Activated CD4-positive, alpha-beta T cell treated with anti-CD3 and anti-CD28 coated beads, Interleukin-2, amount 50 U/mL, for 1 hour (primary cell): Measurements from ENCODE around the gene NEDD4.
"Not testable (repeated sequence)": the region's sequence is repeated elsewhere in the genome, so short reads cannot be mapped to it uniquely, and the experiment has no call there.

Source experiments
- DNase-seq: peaks from one replicate; pipeline ENCODE4 v3.0.0-alpha.2; 2020

Gene NEDD4

DNA sequence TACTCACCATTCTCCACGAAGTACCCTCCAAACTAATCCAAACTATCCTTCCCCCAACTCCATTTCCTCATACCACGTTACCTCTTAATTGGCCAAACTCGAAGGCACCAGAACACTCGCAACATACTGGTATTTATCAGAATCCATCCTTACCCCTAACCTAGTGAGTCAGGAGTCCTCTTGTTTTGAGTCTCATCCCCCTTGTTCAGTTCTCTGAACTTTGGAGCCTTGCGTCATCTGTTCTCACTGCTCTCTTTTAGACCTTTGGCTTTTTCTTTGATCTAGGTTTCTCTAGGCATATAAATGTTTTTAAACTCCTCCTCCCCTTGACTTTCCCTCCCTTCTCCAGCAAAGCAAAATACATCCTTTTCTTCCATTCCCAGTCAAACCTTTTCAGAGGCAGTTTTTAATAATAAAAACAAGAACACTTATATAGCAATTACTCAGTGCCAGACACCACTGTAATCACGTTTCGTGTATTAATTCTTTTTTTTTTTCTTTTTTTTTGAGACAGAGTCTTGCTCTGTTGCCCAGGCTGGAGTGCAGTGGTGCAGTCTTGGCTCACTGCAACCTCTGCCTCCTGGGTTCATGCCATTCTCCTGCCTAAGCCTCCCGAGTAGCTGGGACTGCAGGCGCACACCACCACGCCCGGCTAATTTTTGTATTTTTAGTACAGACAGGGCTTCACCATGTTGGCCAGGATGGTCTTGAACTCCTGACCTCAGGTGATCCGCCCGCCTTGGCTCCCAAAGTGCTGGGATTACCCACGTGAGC, 40.7 kb downstream of the NEDD4 start:
- not testable (repeated sequence) for DNase-seq

- DNase-seq = not testable (repeated sequence)
Observed at GRCh38 chr15:55944606-55945005, 48.8 kb downstream of the NEDD4 start.

- no peak for DNase-seq
Observed at GRCh38 chr15:55942332-55942731, 51.1 kb downstream of the NEDD4 start.

DNA sequence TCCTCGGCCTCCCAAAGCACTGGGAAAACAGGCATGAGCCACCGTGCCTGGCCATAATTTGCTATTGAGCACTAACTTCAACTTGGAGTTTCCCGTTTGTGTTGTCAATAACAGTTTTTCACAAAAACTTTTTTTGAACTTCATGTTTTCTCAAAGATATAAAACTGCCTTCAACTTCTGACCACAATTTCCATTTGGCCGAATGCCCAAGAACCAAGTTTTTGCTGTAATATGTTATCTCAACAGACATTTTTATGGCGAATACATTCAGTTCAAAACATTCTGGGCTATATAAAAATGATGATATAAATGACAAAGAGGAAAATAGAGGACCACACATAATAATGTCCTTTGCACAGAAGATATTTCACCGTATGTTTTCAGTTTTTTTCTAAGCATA, 56.4 kb downstream of the NEDD4 start:
- DNase-seq = no peak

- DNase-seq = no peak
Observed at GRCh38 chr15:55928955-55929354, 64.5 kb downstream of the NEDD4 start.

DNA sequence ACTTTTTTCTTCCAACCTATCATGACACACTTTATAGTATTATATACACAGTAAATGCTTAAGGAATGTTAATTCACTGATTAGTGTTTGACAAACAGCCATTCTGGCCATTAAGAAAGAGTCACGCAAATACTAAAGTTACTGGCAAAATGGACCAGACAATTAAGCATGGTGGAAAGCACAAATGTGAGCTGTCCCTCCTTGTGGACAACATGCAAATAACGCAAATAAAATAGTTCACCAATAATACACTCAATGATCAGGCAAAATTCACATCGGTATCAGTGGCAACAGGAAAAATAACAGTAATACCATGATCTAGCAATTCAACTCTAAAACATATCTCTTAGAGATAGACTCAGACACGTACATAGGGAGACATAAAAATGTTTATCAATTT, 71.7 kb downstream of the NEDD4 start:
- no peak for DNase-seq

DNA sequence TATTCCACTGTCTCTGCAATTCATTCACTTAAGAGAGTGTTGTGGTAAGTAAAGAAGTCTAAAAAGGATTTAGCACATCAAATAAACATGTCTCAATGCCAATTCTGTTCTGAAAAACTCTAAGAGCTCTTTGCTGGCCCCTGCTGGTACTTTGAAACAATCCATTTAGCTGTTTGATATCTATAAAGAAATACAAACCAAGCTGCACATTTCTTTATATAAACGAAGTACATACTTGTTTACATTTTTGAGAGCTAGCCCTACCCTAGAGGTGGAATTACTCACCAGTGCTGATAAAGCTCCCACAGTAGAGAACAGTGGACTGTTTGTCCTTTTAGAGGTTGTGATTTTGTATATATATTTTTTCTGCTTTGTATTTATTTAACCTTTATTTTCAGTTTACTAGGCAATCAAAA, 75.5 kb downstream of the NEDD4 start:
- DNase-seq = no peak

DNA sequence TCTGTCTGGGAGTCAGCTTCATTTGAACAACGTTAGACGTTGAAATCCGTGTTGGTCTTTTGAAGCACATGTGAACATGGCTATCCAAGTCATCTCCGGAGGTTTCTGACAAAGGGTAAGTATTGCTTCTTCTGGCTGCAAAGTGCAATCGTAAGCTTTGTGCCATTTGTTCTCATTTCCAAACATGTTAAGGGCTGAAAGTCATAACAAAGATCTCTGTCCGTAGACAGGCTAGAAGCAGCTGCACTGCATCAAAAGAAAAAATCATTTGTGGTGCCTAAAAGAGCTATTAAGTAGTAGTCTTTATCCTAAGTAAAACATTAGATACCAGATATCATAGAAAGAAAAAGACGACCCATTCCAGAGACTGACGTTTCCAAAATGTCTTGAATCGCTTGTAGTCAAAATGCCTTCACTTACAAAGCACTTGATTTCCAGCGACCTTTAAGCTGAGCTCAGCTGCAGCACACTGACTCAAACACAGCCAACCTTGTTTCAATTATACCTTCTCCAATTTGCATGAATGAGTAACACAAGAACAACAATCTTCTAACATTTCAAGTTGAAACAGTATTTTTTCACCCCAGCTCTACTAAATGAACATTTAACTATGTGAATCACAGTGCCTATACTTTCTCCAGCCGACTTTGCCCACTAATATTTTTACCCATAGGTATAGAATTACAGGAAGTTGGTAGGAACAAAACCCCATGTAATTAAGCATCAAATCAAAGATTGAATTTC, 76.6 kb downstream of the NEDD4 start:
- DNase-seq = no peak

- DNase-seq = no peak
Observed at GRCh38 chr15:55915876-55916567, 77.4 kb downstream of the NEDD4 start.

DNA sequence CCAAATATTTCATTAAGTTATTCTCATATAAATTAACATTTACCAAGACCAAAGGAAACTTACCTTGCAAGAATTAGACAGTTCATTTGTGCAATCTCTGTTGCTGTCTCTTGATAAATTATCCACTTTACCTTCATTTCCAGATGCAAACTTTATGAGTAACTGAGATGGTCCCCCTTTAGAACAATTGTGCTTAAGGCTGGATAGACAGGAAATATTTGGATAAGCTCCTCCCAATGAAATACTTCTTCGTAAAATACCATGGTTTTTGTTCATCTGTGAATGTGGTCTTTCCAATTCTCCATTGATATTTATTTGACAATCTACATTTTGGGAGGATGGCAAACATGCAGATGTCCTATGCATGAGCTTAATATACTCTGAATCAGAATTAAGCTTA, 78.2 kb downstream of the NEDD4 start:
- no peak for DNase-seq

GRCh38 chr15:55914446-55914845, 79.0 kb downstream of the NEDD4 start:
- no peak for DNase-seq

DNA sequence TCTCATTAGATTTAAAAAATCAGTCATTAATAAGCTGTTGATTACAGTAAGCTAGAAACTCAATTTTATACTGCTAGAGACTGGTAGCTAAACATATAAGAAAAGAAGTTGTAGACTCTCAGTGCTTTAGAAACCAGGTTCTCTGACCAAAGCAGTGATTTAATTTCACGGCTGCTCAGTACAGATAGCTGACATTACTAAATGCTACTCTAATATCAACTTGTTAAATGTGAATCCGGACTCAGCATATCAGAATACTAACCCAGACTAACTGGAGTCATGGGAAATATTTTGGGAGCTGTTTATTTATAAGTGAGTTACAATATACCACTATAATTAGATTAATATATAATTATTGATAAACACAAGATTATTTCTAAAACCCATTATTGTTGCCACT, 80.4 kb downstream of the NEDD4 start:
- DNase-seq = no peak

DNA sequence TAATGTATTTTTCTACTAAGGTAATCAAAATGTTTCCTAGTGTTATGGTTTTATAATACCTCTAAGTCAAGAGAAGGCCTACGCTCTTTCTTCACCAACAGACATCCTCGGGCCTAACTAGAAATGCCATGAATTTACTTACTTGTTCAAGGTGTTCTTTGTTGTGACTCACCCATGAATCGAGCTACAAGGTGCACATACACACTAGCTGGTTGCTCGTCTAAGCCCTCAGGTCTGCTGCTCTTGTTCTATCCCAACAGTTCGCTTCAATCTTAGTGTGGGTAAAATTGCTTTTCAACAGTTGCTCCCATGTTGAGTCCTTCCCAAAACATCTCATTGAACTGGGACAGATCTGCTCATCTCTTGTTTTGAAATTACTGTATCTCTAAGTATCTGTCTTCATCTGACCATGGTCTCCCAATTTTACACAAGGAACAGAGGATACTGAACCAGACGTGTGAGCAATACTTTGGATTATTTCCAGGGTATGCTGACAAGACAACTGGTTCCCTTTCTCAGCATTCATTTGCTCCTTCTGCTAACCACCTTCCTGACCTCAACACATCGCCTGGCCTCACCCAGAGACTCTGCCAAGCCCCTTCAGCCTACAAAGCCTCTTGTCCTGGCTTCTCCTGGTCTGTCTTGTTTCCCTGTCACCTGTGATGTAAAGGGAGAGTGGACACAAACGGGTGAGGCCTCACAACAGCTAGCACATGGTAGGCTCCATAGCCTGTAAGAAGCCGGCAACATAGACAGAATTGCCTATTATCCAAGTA, 84.2 kb downstream of the NEDD4 start:
- no peak for DNase-seq

- DNase-seq = no peak
Observed at GRCh38 chr15:55907797-55908196, 85.6 kb downstream of the NEDD4 start.

DNA sequence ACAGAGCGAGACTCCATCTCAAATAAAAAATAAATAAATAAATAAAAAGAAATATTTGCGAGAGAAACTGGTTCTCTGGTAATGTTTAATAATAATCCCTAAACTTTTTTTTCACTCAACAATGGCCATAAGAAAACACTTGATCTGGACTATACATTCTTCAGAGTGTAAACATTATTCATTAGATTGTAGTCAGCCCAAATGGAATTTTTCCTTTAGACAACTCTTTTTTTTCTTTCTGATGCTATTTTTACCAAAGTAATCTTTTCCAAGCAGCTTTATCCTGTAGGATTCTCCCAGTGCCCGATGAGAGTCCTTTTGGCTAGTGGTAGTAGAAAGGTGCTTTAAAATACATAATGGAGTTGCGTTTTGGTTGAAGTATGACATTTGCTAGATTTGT, 90.4 kb downstream of the NEDD4 start:
- no peak for DNase-seq

- no peak for DNase-seq
Observed at GRCh38 chr15:55900019-55900418, 93.4 kb downstream of the NEDD4 start.

- no peak for DNase-seq
Observed at GRCh38 chr15:55899537-55899936, 93.9 kb downstream of the NEDD4 start.

DNA sequence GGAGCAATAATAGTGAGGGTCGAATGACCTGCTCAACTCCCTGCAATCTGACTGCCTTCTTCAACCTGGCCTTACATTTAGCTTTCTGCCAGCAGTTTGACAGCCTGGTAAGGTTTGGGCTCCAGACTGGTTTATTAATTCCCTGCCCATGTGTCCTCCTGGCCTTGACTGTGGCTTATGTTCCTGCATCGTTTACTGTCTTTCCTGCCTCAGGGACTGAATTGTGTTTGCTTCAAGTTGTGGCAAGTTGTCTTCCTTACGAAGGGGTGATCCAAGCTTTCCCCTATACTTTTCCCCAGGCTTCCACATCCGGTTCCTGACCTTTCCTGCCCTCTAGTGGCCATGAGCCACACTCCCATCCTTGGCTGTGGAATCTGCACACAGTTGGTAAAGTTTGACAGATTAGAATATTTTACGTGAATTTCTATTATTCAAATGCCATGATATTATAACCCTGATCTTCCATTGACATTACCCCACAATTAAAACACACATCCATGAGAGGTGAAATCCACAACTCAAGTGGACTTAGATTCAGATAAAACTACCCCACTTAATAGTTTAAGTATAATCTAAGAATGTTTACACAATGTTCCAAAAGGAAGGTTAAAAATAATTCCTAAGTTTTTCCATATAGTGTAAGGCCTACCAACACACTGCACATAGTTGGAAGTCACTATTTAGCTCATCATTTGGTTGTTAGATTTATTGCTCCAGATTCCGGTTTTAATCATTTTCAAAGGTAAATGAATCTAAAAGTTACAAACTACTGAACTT, 95.7 kb downstream of the NEDD4 start:
- DNase-seq = no peak

DNA sequence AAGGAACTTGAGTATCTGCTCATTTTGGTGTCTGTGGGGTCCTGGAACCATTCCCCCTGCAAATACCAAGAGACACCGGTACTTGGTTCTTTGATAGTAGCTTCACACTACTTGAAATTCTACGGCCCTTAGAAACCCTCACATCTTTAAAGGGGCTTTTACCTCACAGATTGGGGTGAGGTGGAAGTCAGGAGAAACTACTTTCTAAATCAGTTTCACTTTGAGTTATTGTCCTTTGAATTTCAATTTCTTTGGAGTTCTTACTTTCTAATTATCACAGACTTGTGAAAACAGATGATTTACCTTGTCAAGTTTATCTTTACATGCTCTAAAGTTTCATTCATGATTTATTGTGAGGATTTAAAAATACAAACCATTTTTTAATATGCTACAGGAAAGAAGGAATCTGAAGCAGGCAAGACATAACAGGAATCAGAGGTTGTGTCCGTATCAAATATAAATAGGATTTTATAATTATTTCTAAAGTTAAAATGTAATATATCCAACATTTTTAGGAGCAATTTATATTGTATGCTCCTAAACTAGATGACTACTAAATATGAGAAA, 98.9 kb downstream of the NEDD4 start:
- DNase-seq = no peak

DNA sequence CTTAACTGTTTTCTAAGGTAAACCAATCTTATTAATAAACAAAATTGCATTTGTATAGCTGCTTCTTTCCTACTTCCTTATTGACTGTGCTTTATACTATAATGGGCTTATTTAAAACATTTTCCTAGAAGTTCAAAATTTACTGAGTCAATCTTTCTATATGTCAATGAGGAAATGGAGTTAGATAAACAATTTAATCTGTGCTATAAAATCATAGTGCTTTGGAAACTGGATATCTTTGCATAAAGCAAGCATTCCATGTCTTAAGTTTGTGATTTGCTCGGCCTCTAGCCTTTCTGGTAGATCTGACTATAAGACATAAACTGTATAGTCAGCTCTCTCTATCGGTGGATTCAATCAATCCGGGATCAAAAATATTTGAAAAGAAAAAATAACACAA, 99.6 kb downstream of the NEDD4 start:
- no peak for DNase-seq

GRCh38 chr15:55891196-55891595, 102.2 kb downstream of the NEDD4 start:
- DNase-seq = no peak

- DNase-seq = no peak
Observed at GRCh38 chr15:55884223-55884622, 109.2 kb downstream of the NEDD4 start.
